Neural cell (in vitro differentiated cells): ENCODE data around the gene C20orf141. TPM values are rescaled to one million over a fixed set of nuclear protein-coding genes. Genes with fewer than 3 reads are reported as not detected.

Experiments
- H2AFZ ChIP-seq: fragments of 200-600, 300-800 bp; sonication (generic), shearing (Covaris generic); 2 replicates; pipeline ENCODE4 v1.6.0; 2014; ENCODE audit warnings: low read depth, mild to moderate bottlenecking, antibody characterized with exemption, low read length, moderate library complexity
- H3F3A ChIP-seq: fragments of 200-600 bp; shearing (Covaris generic); 2 replicates; pipeline ENCODE4 v1.6.1; 2016; ENCODE audit warnings: mild to moderate bottlenecking, moderate library complexity, mixed read lengths, antibody characterized with exemption, low read length; ENCODE audit not compliant: insufficient read depth, poor library complexity, severe bottlenecking
- H3K27ac ChIP-seq: fragments of 200-600, 300-800 bp; sonication (generic), shearing (Covaris generic); 2 replicates; pipeline ENCODE4 v1.5.1; 2014; ENCODE audit warnings: mild to moderate bottlenecking, low read length, moderate library complexity
- H3K27me3 ChIP-seq: fragments of 300-800, 200-600 bp; sonication (generic), shearing (Covaris generic); 2 replicates; pipeline ENCODE4 v1.6.0; 2014; ENCODE audit warnings: mild to moderate bottlenecking, low read depth, low read length, moderate library complexity; ENCODE audit not compliant: insufficient read depth
- H3K36me3 ChIP-seq: fragments of 300-800, 200-600 bp; sonication (generic), shearing (Covaris generic); 2 replicates; pipeline ENCODE4 v1.5.1; 2014; ENCODE audit warnings: mild to moderate bottlenecking, antibody characterized with exemption, low read length, moderate library complexity; ENCODE audit not compliant: insufficient read depth
- H3K4me2 ChIP-seq: fragments of 300-800, 200-600 bp; sonication (generic), shearing (Covaris generic); 2 replicates; pipeline ENCODE4 v1.6.0; 2014; ENCODE audit warnings: mild to moderate bottlenecking, low read length
- H3K4me3 ChIP-seq: fragments of 300-800, 200-600 bp; sonication (generic), shearing (Covaris generic); 2 replicates; pipeline ENCODE4 v1.5.1; 2014; ENCODE audit warnings: mild to moderate bottlenecking, low read length, moderate library complexity
- H3K79me2 ChIP-seq: fragments of 200-600 bp; shearing (Covaris generic); replicated peaks from 2 replicates; pipeline ENCODE4 v1.6.0; 2014; ENCODE audit warnings: mild to moderate bottlenecking, low read length, moderate library complexity; ENCODE audit not compliant: insufficient read depth
- H3K9ac ChIP-seq: fragments of 300-800, 200-600 bp; sonication (generic), shearing (Covaris generic); 2 replicates; pipeline ENCODE4 v1.6.1; 2016; ENCODE audit warnings: mild to moderate bottlenecking, low read length, mixed read lengths
- H3K9me2 ChIP-seq: fragments of 200-600 bp; shearing (Covaris generic); 2 replicates; pipeline ENCODE4 v1.6.1; 2016; ENCODE audit warnings: mild to moderate bottlenecking, low read length, mixed read lengths; ENCODE audit not compliant: insufficient read depth
- H3K9me3 ChIP-seq: fragments of 200-600, 300-800 bp; sonication (generic), shearing (Covaris generic); 2 replicates; pipeline ENCODE4 v1.6.1; 2016; ENCODE audit warnings: mild to moderate bottlenecking, mixed run types, low read length, moderate library complexity, mixed read lengths
- H4K20me1 ChIP-seq: fragments of 200-600 bp; shearing (Covaris generic); 2 replicates; pipeline ENCODE4 v1.6.1; 2016; ENCODE audit warnings: mild to moderate bottlenecking, mixed run types; ENCODE audit not compliant: insufficient read depth
- CTCF ChIP-seq: fragments of 450-650 bp; IDR thresholded peaks from 2 replicates; pipeline ENCODE4 v1.5.1; 2014; ENCODE audit warnings: antibody characterized with exemption, mild to moderate bottlenecking, moderate library complexity; ENCODE audit not compliant: poor library complexity, severe bottlenecking
- EP300 ChIP-seq: fragments of 450-650 bp; conservative IDR thresholded peaks from 2 replicates; pipeline ENCODE4 v1.6.1; 2014; ENCODE audit warnings: antibody characterized with exemption, mild to moderate bottlenecking, moderate library complexity; ENCODE audit not compliant: poor library complexity, severe bottlenecking
- EZH2 ChIP-seq: fragments of 200-600, 300-800 bp; shearing (Covaris generic), sonication (generic); IDR thresholded peaks from 2 replicates; pipeline ENCODE4 v1.6.1; 2014; ENCODE audit warnings: antibody characterized with exemption, low read length, borderline replicate concordance, mild to moderate bottlenecking; ENCODE audit not compliant: insufficient read depth, poor library complexity, severe bottlenecking
- MXI1 ChIP-seq: fragments of 450-650 bp; conservative IDR thresholded peaks from 2 replicates; pipeline ENCODE4 v1.6.1; 2014; ENCODE audit warnings: antibody characterized with exemption, mild to moderate bottlenecking; ENCODE audit not compliant: poor library complexity, severe bottlenecking
- POLR2AphosphoS5 ChIP-seq: IDR thresholded peaks from 2 replicates; pipeline ENCODE4 v1.6.1; 2012
- RAD21 ChIP-seq: fragments of 450-650 bp; conservative IDR thresholded peaks from 2 replicates; pipeline ENCODE4 v1.6.1; 2014; ENCODE audit warnings: antibody characterized with exemption, mild to moderate bottlenecking, moderate library complexity
- SMC3 ChIP-seq: fragments of 450-650 bp; conservative IDR thresholded peaks from 2 replicates; pipeline ENCODE4 v1.6.1; 2014; ENCODE audit warnings: antibody characterized with exemption, mild to moderate bottlenecking, moderate library complexity; ENCODE audit not compliant: poor library complexity
- TAF1 ChIP-seq: IDR thresholded peaks from 2 replicates; pipeline ENCODE4 v1.6.1; 2012; ENCODE audit warnings: low read depth
- polyA plus RNA-seq: library from polyadenylated mRNA; depleted of rRNA; stranded (reverse); fragments of >200 nt; gene quantifications from 2 replicates; pipeline ENCODE4 v1.2.3, GENCODE V29; 2014
- TF ChIP-seq, protein P1 (sequence below): IDR thresholded peaks from 2 replicates; pipeline ENCODE4 v1.6.1; 2012; ENCODE audit warnings: borderline replicate concordance

The C20orf141 gene
- polyA plus RNA-seq, 1 donor from 2014 or later: not detected

DNA sequence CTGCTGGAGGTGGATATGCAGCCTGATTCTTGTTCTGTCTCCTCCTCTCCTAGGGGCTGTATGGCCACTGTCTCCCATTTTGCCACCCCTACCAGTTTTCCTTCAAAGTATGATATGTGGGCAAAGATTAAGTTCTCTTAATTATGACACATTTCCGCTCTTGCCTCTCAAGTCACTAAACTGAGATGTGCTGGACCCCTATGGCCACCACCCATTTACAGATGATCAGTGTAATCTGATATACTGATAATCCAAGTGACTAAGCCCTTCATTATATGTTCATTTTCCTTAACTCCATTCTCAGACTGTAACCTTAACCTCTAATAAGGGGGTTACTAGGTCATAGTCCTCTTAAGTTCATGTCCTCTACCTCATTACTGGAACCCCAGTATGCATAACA is 711 bp upstream of the C20orf141 start:
- no peak overlapping the region for H3K4me2 ChIP-seq
- H3K9ac ChIP-seq: no peak overlapping the region
- no peaks in the 10 kb centered on the region for H4K20me1 ChIP-seq
- no peak overlapping the region for H3K4me3 ChIP-seq
- no peaks in the 10 kb centered on the region for H3F3A ChIP-seq
- H3K9me3 ChIP-seq: peaks cover 9% of the 10 kb centered on the region
- no peak overlapping the region for H2AFZ ChIP-seq
- no peak overlapping the region for H3K27ac ChIP-seq
- TF ChIP-seq RAD21: no peak
- no peak for TF ChIP-seq EZH2
- no peak for TF ChIP-seq POLR2AphosphoS5
- TF ChIP-seq, protein P1, sequence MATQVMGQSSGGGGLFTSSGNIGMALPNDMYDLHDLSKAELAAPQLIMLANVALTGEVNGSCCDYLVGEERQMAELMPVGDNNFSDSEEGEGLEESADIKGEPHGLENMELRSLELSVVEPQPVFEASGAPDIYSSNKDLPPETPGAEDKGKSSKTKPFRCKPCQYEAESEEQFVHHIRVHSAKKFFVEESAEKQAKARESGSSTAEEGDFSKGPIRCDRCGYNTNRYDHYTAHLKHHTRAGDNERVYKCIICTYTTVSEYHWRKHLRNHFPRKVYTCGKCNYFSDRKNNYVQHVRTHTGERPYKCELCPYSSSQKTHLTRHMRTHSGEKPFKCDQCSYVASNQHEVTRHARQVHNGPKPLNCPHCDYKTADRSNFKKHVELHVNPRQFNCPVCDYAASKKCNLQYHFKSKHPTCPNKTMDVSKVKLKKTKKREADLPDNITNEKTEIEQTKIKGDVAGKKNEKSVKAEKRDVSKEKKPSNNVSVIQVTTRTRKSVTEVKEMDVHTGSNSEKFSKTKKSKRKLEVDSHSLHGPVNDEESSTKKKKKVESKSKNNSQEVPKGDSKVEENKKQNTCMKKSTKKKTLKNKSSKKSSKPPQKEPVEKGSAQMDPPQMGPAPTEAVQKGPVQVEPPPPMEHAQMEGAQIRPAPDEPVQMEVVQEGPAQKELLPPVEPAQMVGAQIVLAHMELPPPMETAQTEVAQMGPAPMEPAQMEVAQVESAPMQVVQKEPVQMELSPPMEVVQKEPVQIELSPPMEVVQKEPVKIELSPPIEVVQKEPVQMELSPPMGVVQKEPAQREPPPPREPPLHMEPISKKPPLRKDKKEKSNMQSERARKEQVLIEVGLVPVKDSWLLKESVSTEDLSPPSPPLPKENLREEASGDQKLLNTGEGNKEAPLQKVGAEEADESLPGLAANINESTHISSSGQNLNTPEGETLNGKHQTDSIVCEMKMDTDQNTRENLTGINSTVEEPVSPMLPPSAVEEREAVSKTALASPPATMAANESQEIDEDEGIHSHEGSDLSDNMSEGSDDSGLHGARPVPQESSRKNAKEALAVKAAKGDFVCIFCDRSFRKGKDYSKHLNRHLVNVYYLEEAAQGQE: no peak
- TF ChIP-seq EP300: no peak
- TF ChIP-seq TAF1: no peak
- TF ChIP-seq SMC3: no peak
- no peak for TF ChIP-seq CTCF
- no peaks in the 10 kb centered on the region for H3K36me3 ChIP-seq
- H3K79me2 ChIP-seq: no peaks in the 10 kb centered on the region
- H3K9me2 ChIP-seq: no peaks in the 10 kb centered on the region
- no peaks in the 10 kb centered on the region for H3K27me3 ChIP-seq

DNA sequence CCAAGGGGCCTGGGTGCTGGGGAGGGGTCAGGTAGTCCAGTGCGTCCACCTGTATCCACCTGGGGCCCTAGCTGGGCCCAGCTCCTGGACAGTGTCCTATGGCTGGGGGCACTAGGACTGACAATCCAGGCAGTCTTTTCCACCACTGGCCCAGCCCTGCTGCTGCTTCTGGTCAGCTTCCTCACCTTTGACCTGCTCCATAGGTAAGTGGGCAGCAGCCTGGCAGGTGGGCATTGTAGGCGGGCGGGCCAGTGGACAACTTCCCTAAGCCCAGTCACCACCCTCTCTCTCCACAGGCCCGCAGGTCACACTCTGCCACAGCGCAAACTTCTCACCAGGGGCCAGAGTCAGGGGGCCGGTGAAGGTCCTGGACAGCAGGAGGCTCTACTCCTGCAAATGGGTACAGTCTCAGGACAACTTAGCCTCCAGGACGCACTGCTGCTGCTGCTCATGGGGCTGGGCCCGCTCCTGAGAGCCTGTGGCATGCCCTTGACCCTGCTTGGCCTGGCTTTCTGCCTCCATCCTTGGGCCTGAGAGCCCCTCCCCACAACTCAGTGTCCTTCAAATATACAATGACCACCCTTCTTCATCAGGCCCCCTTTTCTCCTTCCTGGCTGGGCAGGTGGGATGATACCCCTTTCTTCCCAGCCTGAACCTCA is 584 bp downstream of the C20orf141 start:
- Histone ChIP-seq H3K4me3 (no peak overlapping the region), H3K79me2 (no peaks in the 10 kb centered on the region), H3K27ac (no peak overlapping the region), H3K27me3 (peaks cover 6% of the 10 kb centered on the region), H3K4me2 (no peak overlapping the region), H3F3A (no peaks in the 10 kb centered on the region), H2AFZ (no peak overlapping the region), H3K9me3 (peaks cover 9% of the 10 kb centered on the region), H3K36me3 (no peaks in the 10 kb centered on the region), H4K20me1 (no peaks in the 10 kb centered on the region), H3K9ac (no peak overlapping the region), H3K9me2 (no peaks in the 10 kb centered on the region)
- TF ChIP-seq CTCF: no peak
- TF ChIP-seq MXI1: no peak
- TF ChIP-seq SMC3: no peak
